Smooth muscle cell (in vitro differentiated cells): ENCODE measurements around the gene UNC13B. TPM values are rescaled to one million over a fixed set of nuclear protein-coding genes. Genes with fewer than 3 reads are reported as not detected.

Source experiments
- DNase-seq: peaks from one replicate; lab custom pipeline; 2025; ENCODE audit not compliant: unreplicated experiment; lab: John Stamatoyannopoulos, UW
- H2AFZ ChIP-seq: fragments of 200-600 bp; sonication (generic); 2 replicates; pipeline ENCODE4 v1.6.0; 2016; ENCODE audit warnings: antibody characterized with exemption, low read depth, mild to moderate bottlenecking
- H3F3A ChIP-seq: fragments of 200-600 bp; sonication (generic); 2 replicates; pipeline ENCODE4 v1.6.0; 2017; ENCODE audit warnings: antibody characterized with exemption, low read depth
- H3K27ac ChIP-seq: fragments of 200-600 bp; sonication (generic); 2 replicates; pipeline ENCODE4 v1.5.1; 2016; ENCODE audit warnings: low read depth, mild to moderate bottlenecking
- H3K27me3 ChIP-seq: fragments of 200-600 bp; sonication (generic); 2 replicates; pipeline ENCODE4 v1.6.1; 2016; ENCODE audit warnings: low read depth, mild to moderate bottlenecking
- H3K36me3 ChIP-seq: fragments of 200-600 bp; sonication (generic); 2 replicates; pipeline ENCODE4 v1.5.1; 2016; ENCODE audit warnings: low read depth
- H3K4me1 ChIP-seq: fragments of 200-600 bp; sonication (generic); 2 replicates; pipeline ENCODE4 v1.5.1; 2016; ENCODE audit warnings: low read depth
- H3K4me2 ChIP-seq: fragments of 200-600 bp; sonication (generic); 2 replicates; pipeline ENCODE4 v1.6.0; 2016; ENCODE audit warnings: mild to moderate bottlenecking
- H3K4me3 ChIP-seq: fragments of 200-600 bp; sonication (generic); 2 replicates; pipeline ENCODE4 v1.5.1; 2016; ENCODE audit warnings: mild to moderate bottlenecking
- H3K79me2 ChIP-seq: fragments of 200-600 bp; sonication (generic); 2 replicates; pipeline ENCODE4 v1.6.0; 2016; ENCODE audit warnings: low read depth, mild to moderate bottlenecking
- H3K9ac ChIP-seq: fragments of 200-600 bp; sonication (generic); 2 replicates; pipeline ENCODE4 v1.6.0; 2016; ENCODE audit warnings: low read depth
- H3K9me3 ChIP-seq: fragments of 200-600 bp; sonication (generic); replicated peaks from 2 replicates; pipeline ENCODE4 v1.5.1; 2016; ENCODE audit warnings: low read depth
- H4K20me1 ChIP-seq: fragments of 200-600 bp; sonication (generic); 2 replicates; pipeline ENCODE4 v1.6.0; 2016; ENCODE audit warnings: low read depth
- WGBS: methylation state at CpG from one replicate; pipeline ENCODE4 v1.1.7; 2016; ENCODE audit warnings: low lambda C conversion rate; 5-methylcytosine and 5-hydroxymethylcytosine counted together
- polyA plus RNA-seq: library from polyadenylated mRNA; unstranded; fragments of >200 nt; fragmentation: Nextera tagmentation; extraction: Ambion mirVana; gene quantifications from 2 replicates; pipeline ENCODE4 v1.2.1, GENCODE V29; 2016
- total RNA-seq: library from RNA; depleted of rRNA; stranded (reverse); fragments of >200 nt; gene quantifications from 2 replicates; pipeline ENCODE4 v1.2.3, GENCODE V29; 2014
- TF ChIP-seq, protein P1 (sequence below): fragments of 200-600 bp; sonication (generic); IDR thresholded peaks from 2 replicates; pipeline ENCODE4 v1.5.1; 2017; ENCODE audit warnings: borderline replicate concordance, mild to moderate bottlenecking, antibody characterized with exemption; ENCODE audit not compliant: insufficient read depth, poor library complexity, severe bottlenecking

The UNC13B gene
- total and polyA plus RNA-seq, 2 experiments from 2014 or later: 9.2 to 15.1 TPM

DNA sequence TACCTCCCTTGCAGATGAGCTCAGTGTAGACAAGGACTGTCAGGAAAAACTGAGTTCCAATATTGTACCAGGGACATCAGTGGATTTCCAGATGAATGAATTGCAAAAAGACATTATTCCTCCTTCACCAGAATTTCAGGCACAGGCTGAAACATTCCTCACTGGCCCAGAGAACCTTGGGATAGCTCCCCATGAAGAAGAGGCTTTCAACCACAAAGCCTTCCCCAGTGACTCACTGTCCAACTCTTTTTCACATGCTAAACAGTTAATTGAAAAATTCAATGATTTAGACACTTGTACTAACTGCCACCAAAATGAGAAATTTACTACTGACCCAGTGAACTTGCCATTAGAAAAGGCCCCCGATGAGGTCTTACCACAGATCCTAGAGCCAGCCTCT is 144.5 kb downstream of the UNC13B start:
- Histone ChIP-seq H3K4me2 (no peak overlapping the region), H3K36me3 (no peaks in the 10 kb centered on the region), H3K27ac (no peak overlapping the region), H2AFZ (no peak overlapping the region), H4K20me1 (no peaks in the 10 kb centered on the region), H3K4me1 (no peaks in the 10 kb centered on the region), H3K79me2 (no peaks in the 10 kb centered on the region), H3K27me3 (no peaks in the 10 kb centered on the region), H3K9me3 (no peaks in the 10 kb centered on the region), H3K9ac (no peak overlapping the region), H3F3A (no peaks in the 10 kb centered on the region), H3K4me3 (no peak overlapping the region)
- TF ChIP-seq, protein P1, sequence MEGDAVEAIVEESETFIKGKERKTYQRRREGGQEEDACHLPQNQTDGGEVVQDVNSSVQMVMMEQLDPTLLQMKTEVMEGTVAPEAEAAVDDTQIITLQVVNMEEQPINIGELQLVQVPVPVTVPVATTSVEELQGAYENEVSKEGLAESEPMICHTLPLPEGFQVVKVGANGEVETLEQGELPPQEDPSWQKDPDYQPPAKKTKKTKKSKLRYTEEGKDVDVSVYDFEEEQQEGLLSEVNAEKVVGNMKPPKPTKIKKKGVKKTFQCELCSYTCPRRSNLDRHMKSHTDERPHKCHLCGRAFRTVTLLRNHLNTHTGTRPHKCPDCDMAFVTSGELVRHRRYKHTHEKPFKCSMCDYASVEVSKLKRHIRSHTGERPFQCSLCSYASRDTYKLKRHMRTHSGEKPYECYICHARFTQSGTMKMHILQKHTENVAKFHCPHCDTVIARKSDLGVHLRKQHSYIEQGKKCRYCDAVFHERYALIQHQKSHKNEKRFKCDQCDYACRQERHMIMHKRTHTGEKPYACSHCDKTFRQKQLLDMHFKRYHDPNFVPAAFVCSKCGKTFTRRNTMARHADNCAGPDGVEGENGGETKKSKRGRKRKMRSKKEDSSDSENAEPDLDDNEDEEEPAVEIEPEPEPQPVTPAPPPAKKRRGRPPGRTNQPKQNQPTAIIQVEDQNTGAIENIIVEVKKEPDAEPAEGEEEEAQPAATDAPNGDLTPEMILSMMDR: no peak
- no peak for DNase-seq
- WGBS: 82% methylated on average over 1 of the region's 1 CpG

GRCh38 chr9:35308316-35308715 is 146.5 kb downstream of the UNC13B start:
- Histone ChIP-seq H3K4me1 (no peaks in the 10 kb centered on the region), H3K79me2 (no peaks in the 10 kb centered on the region), H3K27ac (no peak overlapping the region), H4K20me1 (no peaks in the 10 kb centered on the region), H3K36me3 (no peaks in the 10 kb centered on the region), H3K4me3 (no peak overlapping the region), H3K9me3 (no peaks in the 10 kb centered on the region), H3K27me3 (no peaks in the 10 kb centered on the region), H2AFZ (no peak overlapping the region), H3K9ac (no peak overlapping the region), H3F3A (no peaks in the 10 kb centered on the region), H3K4me2 (no peak overlapping the region)
- TF ChIP-seq, protein P1: no peak
- WGBS: 71% methylated on average over 2 of the region's 2 CpGs
- DNase-seq: no peak

- H3K27ac ChIP-seq: no peak overlapping the region
- H3K4me2 ChIP-seq: no peak overlapping the region
- H3K9ac ChIP-seq: no peak overlapping the region
- 83% methylated on average over 5 of the region's 5 CpGs for WGBS
- no peaks in the 10 kb centered on the region for H3K4me1 ChIP-seq
- no peaks in the 10 kb centered on the region for H3K27me3 ChIP-seq
- H3F3A ChIP-seq: no peaks in the 10 kb centered on the region
- no peak overlapping the region for H3K4me3 ChIP-seq
- DNase-seq: no peak
- no peak overlapping the region for H2AFZ ChIP-seq
- TF ChIP-seq, protein P1: no peak
- no peaks in the 10 kb centered on the region for H3K79me2 ChIP-seq
- H3K36me3 ChIP-seq: no peaks in the 10 kb centered on the region
- H4K20me1 ChIP-seq: no peaks in the 10 kb centered on the region
- no peaks in the 10 kb centered on the region for H3K9me3 ChIP-seq
Measured at GRCh38 chr9:35311891-35312639, 150.3 kb downstream of the UNC13B start.

- H3K27ac ChIP-seq: no peak overlapping the region
- no peaks in the 10 kb centered on the region for H3K4me1 ChIP-seq
- H3K4me3 ChIP-seq: no peak overlapping the region
- H3K4me2 ChIP-seq: no peak overlapping the region
- no peak overlapping the region for H3K9ac ChIP-seq
- TF ChIP-seq, protein P1: no peak
- WGBS: 96% methylated on average over 4 of the region's 4 CpGs
- no peaks in the 10 kb centered on the region for H4K20me1 ChIP-seq
- no peaks in the 10 kb centered on the region for H3K27me3 ChIP-seq
- H3K36me3 ChIP-seq: no peaks in the 10 kb centered on the region
- DNase-seq: no peak
- no peak overlapping the region for H2AFZ ChIP-seq
- H3F3A ChIP-seq: no peaks in the 10 kb centered on the region
- H3K9me3 ChIP-seq: no peaks in the 10 kb centered on the region
- H3K79me2 ChIP-seq: no peaks in the 10 kb centered on the region
Measured at GRCh38 chr9:35313460-35313859, 151.7 kb downstream of the UNC13B start.
